Suprapubic skin (tissue), 4 donors: ENCODE data around the gene TLR4.

Experiments
- EP300 ChIP-seq: sonication (generic); formaldehyde crosslinking; IDR thresholded peaks from one replicate; pipeline ENCODE4 v1.6.1; 2017; ENCODE audit warnings: antibody characterized with exemption
- POLR2A ChIP-seq, 2 donors: fragments of 450-650 bp; IDR thresholded peaks; one replicate each; pipeline ENCODE4 v1.6.1; 2017; ENCODE audit warnings: antibody characterized with exemption in 2 of 2, mild to moderate bottlenecking in 2 of 2, moderate library complexity in 2 of 2
- POLR2AphosphoS5 ChIP-seq, 3 donors: sonication (generic); formaldehyde crosslinking; IDR thresholded peaks; one replicate each; pipeline ENCODE4 v1.6.1; 2017; ENCODE audit warnings: antibody characterized with exemption in 3 of 3
- TF ChIP-seq, protein P1 (sequence below), 2 donors: fragments of 200-600 bp in 1 of 2; fragments of 450-650 bp in 1 of 2; sonication (generic) in 1 of 2; IDR thresholded peaks; one replicate each; pipeline ENCODE4 v1.5.1; 2016 to 2019; ENCODE audit warnings: antibody characterized with exemption in 2 of 2, mild to moderate bottlenecking in 1 of 2, moderate library complexity in 1 of 2

GRCh38 chr9:117718701-117719100 is 14.5 kb downstream of the TLR4 start:
- TF ChIP-seq, protein P1, sequence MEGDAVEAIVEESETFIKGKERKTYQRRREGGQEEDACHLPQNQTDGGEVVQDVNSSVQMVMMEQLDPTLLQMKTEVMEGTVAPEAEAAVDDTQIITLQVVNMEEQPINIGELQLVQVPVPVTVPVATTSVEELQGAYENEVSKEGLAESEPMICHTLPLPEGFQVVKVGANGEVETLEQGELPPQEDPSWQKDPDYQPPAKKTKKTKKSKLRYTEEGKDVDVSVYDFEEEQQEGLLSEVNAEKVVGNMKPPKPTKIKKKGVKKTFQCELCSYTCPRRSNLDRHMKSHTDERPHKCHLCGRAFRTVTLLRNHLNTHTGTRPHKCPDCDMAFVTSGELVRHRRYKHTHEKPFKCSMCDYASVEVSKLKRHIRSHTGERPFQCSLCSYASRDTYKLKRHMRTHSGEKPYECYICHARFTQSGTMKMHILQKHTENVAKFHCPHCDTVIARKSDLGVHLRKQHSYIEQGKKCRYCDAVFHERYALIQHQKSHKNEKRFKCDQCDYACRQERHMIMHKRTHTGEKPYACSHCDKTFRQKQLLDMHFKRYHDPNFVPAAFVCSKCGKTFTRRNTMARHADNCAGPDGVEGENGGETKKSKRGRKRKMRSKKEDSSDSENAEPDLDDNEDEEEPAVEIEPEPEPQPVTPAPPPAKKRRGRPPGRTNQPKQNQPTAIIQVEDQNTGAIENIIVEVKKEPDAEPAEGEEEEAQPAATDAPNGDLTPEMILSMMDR (IDR thresholded peaks at IDR 0.05) = no peak
- TF ChIP-seq POLR2A (IDR thresholded peaks at IDR 0.05) = no peak
- no peak for TF ChIP-seq EP300
- TF ChIP-seq POLR2AphosphoS5 (IDR thresholded peaks at IDR 0.05) = no peak
